Measurements from ENCODE around the gene GRIN2C.

The GRIN2C gene

DNA sequence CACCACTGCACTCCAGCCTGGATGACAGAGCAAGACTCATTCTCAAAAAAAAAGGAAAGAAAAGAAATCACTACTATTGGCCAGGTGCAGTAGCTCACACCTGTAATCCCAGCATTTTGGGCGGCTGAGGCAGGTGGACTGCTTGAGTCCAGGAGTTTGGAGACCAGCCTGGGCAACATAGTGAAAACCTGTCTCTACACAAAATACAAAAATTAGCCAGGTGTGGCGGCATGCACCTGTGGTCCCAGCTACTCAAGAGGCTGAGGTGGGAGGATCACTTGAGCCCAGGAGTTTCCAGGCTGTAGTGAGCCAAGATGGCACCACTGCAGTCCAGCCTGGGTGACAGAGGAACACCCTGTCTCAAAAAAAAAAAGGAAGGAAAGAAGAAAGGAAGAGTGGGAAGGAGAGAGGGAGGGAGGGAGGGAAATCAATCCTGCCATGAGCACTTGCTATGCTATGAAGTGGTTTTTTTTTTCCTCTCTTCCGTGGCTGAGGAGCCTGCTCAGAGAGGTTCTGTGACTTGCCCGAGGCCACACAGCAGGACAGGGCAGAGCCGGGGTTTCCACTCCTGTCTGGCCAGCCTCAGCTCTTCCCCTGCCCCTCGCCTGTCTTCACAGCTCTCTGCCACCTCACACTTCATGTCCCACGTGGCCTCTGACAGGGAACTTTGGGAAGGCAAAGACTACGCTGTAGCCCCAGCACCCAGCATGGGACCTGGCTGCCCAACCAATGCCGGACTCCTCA, 10.9 kb downstream of the GRIN2C start:
- DNase-seq (ENCODE audit: low read depth in 3 of 3, low spot score in 1 of 3): no peak

DNA sequence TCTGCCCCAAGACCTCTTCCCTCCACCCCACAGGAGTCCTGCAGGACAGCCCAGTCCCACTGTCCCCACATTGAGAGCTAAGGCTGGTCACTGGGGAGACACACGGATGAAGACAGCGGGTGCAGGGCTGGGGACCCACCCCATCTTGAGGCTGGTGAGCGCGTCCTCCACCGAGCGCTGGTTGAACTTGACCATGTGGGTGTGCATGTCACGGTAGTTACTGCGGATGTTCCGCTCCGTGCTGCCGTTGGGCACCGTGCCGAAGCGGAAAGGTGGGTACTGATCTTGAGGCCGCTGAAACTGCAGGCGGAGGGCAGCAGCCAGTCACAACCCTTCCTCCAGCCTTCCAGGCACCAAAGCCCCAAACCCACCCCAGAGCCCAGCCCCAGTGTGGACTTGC, 13.1 kb downstream of the GRIN2C start:
- no peak for DNase-seq (ENCODE audit: low read depth in 3 of 3, low spot score in 1 of 3)

DNA sequence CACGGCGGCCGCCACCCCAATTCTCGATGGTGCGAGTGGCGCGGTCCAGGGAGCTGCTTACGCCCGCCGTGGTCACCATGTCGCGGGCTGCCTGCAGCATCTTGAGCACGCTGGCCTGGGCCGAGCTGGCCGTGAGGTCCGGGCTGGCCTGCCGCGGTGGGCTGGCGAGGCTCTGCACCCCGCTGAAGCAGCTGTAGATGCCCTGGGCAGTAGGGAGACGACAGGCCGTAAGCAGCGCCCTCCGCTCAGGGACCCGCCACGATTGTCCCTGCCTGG, 16.4 kb downstream of the GRIN2C start:
- DNase-seq (ENCODE audit: low read depth in 3 of 3, low spot score in 1 of 3): no peak

DNA sequence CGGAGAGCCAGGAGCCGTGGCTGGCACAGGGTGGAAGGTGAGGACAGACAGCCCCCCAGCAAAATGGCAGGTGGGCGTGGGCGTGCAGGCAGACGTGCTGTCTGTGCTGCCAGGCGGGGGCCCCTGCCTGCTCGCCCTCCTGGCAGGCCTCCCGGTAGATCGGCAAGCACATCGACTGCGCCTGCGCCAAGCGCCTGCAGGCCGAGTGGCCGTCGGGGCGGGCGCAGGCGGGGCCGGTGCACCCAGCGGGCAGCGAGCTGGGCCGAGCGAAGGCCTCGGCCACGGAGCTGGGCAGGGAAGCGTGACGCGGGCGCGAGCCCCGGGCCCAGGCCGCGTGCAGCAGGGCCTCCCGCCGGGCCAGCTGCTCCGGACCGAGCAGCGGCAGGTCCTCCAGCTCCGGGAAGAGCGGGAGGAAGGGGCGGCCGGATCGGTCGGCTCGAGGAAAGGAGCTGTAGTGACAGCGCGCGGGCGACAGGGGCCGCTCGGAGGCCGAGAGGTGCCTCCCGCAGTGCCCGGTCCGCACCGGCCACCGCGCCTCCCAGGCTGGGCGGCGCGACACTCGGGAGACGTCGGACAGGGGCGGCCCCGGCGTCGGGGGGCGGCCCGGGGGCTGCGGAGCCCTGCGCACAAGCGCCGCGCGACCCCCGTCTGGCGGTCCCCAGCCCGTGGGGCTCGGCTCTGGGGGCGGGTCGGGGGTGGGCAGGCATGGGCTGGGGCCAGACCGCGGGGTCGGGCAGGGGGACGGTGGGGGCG, 16.9 kb downstream of the GRIN2C start:
- no peak for DNase-seq (ENCODE audit: low read depth in 3 of 3, low spot score in 1 of 3)

DNA sequence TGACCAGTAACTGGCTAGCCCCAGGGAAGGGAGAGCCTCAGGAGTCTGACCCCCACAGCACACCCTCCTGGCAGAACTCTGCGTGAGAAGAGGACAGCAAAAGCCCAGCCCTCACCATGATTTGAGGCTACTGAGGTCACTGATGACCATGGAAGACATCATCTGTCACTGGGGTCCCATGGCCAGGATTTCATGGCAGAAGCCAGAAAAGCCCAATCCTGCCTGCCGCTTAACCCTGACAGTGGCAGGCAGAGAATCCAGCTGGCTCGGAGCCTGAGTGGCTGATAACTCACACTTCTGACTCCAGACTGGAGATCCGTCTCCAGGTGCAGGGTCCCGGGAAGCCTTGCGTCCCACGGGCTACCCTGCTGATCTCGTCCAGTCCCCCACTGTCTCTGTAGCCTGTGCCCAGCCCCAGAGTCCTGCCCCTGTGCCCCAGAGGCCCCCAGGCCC, 17.5 kb downstream of the GRIN2C start:
- DNase-seq (ENCODE audit: low read depth in 3 of 3, low spot score in 1 of 3): no peak

DNA sequence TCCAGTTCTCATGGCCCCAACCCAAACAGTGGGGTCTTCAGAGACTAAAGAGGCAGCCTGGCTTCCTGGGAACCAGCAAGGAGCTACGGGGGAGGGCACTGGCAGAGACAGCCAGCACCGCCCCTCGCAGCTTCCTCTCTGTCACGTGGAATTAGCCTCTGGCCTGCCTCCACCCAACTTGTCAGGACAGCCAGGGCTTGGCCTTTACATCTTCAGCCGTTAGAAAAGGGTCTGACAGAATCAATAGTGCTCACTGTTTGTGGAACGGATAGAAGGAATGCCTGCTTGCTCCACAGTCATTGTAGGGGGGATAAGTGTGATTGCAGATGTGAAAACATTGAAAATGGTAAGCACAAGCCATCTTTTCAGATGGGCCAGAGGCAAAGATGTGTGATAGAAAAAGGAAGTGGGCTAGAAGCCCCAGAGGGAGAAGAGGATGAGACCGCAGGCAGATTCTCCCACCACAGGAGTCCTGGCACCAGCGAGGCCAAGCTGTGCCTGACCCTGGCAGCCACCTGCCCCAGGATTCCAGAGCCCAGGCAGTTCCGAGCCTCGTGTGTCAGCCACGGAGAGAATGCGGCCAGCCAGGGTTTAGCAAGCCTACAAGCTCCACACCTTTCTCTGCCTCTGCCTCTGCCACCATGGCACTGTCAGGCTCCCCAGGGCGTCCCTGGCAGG, 18.6 kb downstream of the GRIN2C start:
- no peak for DNase-seq (ENCODE audit: low read depth in 3 of 3, low spot score in 1 of 3)

DNA sequence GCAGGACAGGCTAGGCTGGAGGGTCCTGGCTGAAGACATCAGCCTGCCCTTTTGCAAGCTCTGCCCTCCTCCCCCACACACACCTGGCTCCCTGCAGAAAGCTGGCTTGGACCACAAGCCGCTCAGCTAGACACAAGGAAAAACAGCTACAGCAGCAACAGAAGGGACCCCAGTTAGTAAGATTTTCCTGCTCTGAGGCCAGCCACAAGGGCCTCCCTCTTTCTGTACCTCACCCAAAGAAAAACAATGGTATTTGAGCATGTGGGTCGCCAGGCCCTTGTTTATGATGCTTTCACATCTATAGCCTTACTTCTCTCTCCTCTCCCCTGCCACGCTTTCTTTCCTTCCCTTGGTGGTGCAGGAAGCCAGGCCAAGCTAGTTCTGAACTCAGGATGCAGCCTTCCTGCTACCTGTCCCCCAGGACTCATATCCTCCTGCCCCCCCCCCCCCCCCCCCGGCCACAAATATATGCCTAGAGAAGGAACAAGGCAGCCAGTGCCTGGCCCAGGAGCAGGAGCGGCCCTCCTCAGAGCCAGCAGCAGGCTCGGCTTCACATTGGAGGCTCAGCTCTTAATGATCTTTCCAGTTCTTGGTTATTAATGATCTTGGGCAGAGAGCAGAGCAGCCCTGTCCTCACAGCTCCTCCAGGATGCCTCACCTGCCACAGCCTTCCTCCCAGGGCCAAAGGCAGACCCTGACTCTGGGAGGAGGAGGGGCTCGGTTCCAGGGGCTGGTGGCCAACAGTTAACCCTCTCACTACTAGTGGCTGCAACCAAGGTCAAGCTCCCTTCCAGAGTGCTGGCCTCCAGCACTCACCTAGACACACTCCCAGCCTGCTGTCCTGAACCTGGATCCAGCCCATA, 19.5 kb downstream of the GRIN2C start:
- DNase-seq (ENCODE audit: low read depth in 3 of 3, low spot score in 1 of 3): no peak

DNA sequence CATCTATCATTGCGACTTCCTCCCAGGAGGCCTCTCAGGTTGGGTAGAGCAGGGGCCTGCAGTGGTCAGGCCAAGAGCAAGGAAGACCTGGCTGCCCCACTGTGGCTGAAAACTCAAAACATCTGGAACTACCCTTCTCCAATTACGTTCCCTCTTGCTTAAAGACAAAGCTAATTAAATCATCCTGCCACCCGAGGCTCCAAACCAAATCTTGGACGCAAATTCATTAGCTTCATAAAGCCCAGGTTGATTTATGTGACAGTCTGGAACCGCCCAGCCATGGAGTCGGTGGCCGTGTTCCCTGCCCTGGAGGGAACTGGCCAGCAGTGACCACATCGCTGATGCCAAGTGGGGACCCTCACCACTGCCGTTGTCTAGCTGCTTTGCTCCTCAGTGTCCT, 21.4 kb downstream of the GRIN2C start:
- no peak for DNase-seq (ENCODE audit: low read depth in 3 of 3, low spot score in 1 of 3)

DNA sequence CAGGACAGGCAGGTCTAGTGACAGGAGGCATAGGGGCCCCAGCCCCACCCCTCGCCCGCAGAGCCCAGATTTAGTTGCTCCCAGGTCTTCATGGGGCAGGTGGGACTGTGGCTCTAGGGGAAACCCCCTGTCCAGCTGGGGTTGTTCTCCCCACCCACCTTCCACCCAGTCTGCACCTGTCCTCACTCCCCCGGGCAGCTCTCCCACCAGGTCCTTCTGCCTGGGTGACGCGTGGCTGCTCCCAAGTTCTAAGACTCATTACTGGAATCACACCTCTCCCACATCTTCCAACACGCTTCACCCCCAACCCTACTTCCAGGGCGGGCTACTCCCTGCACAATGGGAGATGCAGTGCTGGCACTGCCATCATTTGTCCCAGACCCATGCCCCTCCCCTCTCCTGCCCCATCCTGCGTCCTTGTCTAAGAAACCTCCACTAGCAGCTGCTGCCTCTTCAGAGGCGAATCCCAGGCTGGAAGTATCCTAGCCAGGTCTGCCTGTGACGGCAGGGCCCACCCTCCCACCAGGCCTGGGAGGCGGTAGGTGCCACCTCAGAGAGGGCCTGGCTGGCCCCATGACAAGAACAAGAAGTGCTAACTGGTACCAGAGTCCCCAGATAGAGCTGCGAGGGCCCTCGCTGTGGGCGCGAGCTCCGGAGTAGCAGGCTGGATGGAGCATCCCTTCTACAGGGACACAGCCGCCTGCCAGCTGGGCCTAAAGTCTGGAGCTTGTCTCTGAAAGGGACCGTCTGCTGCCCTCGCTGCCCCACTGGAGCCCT, 22.8 kb downstream of the GRIN2C start:
- DNase-seq (ENCODE audit: low read depth in 3 of 3, low spot score in 1 of 3): no peak

DNA sequence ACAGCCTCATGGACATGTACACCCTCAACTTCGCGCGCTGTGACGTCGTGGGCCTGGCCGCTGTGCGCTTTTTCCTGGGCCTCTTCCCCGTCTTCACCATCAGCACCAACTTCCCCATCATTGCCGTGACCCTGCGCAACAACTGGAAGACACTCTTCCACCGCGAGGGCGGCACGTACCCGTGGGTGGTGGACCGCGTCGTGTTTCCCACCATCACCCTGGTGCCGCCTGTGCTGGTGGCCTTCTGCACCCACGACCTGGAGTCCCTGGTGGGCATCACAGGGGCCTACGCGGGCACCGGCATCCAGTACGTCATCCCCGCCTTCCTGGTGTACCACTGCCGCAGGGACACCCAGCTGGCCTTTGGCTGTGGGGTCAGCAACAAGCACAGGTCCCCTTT, 23.5 kb downstream of the GRIN2C start:
- DNase-seq (ENCODE audit: low read depth in 3 of 3, low spot score in 1 of 3): no peak

DNA sequence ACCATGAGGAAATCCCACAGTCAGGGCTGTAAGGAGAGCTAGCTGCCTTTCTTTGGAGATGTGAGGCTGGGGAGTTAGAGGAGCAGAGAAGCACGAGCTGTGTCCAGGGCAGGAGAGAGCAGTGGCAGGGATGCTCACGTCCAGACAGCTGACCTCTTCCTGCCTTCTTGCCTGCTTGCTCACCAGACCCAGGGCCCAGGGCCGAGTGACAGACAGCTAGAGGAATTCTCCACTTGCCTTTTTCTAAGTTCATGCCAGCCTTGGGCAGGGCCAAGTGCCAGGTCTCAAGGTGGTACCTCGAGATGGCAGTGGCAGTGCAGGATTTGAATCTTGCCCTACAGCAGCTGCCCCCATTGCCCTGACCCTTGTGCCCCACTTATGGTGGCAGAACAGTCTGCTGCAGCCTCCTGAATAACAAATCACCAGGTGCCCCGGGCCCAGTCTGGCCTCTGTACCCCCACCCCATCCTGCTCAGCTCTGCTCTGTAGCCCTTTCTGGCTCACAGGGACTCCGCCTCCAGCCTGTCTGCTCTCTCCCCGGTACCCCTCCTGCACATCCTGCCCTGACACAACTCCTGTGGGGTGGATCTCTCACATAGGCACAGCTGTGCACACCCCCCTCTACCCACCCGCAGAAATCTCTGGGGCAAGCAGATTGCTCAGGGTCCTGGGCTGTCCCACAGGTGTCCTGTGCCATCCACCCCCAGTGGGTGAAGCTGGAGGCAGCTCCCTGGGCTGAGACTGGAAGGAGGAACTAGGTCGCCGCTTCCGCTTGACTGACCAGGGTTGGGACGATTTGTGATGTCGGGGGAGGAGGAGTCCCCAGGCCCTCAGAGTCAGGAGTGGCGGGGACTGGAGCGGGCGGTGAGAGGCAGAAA, 25.9 kb downstream of the GRIN2C start:
- DNase-seq (ENCODE audit: low read depth in 3 of 3, low spot score in 1 of 3): no peak

DNA sequence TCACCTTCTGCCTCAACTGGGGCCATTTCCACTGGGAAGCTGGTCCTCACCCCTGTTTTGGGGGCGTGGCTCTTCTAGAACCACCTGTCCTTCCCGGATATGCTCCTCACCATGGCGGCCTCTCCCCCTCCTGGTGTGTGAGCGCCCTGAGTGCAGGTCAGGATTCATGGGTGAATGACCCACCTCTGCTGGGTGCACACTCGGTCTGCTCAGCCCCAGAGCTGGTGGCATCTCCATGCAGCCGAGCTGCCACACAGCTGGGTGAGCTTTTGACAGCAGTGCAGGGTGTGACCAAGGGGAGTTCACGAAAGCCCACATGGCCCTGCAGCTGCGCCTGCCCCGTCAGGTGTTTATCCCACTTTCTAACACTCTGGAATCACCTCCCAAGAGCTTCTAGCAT, 27.3 kb downstream of the GRIN2C start:
- no peak for DNase-seq (ENCODE audit: low read depth in 3 of 3, low spot score in 1 of 3)

DNA sequence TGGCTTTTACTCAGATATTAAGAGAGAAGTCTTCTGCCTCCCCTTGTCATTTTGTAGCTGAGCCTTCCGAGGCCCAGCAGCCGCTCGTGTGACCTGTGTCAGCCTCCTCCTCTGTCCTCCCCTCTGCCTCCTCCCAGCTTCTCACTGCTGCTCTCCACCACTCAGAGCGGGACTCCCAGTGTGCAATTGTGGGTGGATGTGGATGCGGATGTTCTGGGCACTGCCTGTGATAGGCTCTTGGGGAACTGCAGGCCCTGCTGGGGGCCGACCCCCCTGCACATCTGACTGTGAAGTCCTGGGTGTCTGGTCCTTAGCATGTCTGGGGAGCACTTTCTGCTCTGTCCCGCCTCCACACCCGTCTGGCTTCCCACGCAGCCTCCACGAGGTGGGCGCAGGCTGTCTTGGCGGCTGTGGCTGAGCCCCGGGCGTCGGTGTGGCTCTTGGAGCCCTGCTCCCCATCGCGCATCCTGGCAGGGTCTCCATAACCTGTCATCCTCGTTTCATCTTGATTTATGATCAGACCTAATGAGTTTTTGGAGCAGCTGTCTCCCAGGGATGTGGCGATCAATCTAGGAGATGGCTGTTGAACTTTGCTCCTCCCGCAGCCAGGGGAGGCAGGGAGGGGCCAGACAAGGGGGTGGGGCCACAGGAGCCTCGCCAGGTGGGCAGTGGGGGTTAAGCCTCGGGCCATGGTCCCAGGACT, 28.1 kb downstream of the GRIN2C start:
- no peak for DNase-seq (ENCODE audit: low read depth in 3 of 3, low spot score in 1 of 3)

DNA sequence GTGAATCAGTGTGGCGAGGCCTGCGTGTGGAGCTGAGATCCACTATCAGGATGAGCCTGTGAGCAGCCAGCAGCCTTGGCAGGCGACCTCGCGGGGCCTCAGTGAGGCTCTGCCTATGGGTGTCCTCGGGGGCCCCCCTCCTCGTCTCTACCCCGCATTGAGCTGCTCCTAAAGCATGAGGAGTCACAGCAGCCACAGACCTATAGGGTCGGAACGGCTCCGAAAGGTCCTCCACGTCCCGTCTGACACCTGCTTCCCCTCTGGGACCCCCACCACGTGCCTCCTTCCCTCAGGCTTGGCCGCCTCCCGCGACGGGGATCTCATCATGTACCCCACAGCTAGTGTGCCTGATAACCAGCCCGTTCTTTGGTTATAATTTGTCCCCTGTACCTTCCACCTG, 28.8 kb downstream of the GRIN2C start:
- no peak for DNase-seq (ENCODE audit: low read depth in 3 of 3, low spot score in 1 of 3)

DNA sequence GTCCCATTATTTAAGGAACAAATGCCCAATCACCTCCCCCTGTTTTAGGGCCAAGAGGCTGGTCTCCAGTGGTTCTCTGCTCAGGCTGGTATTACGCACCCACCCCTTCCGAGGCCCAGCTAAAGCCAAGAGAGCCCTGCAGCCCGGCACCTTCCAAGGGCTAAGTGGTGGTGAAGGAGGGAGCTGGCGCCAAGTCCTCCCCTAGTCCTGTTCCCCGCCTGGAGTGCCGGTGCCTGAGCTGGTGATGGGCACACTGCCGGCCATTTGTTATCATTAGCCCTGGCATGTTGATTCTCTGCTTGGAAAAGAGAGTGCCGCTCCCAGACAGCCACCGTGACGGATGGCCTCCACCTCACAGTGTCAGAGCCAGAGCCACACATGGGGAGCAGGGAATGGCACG, 31.9 kb downstream of the GRIN2C start:
- DNase-seq (ENCODE audit: low read depth in 3 of 3, low spot score in 1 of 3): no peak

DNA sequence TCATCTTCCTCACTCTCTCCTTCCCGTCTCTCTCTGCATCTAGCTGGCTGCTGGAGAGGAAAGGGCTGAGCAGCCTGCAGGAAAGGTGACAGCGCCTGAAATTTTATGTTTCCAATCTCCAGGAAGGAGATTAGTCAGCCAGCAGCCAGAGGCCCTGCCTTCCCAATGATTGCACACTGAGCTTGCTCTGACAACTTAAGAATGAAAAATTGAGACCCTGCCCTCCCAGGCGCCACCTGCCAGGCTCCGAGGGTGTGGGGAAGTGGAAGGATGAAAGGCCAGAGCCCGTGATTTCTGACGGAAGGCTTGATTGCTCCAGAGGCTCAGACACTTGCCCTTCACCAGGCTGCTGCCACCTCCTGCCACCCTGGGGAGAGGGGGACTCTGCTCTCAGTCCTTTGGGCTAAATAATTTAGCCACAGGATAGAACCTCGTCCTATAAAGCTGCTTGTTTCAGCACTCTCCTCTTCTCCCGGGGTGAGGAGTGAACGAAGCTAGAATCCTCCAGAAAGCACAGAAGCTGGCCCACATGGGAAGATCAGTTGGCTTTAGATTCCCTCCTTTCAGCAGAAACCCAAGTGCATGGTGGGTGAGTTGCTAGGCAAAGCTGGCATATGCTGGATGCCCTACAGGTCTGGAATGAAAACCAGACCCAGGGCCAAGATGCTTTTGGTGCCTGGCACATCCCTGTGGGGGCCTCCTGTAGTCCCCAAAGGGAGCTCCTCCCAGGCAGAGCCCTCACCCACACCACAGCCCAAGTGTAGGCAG, 33.5 kb downstream of the GRIN2C start:
- no peak for DNase-seq (ENCODE audit: low read depth in 3 of 3, low spot score in 1 of 3)

DNA sequence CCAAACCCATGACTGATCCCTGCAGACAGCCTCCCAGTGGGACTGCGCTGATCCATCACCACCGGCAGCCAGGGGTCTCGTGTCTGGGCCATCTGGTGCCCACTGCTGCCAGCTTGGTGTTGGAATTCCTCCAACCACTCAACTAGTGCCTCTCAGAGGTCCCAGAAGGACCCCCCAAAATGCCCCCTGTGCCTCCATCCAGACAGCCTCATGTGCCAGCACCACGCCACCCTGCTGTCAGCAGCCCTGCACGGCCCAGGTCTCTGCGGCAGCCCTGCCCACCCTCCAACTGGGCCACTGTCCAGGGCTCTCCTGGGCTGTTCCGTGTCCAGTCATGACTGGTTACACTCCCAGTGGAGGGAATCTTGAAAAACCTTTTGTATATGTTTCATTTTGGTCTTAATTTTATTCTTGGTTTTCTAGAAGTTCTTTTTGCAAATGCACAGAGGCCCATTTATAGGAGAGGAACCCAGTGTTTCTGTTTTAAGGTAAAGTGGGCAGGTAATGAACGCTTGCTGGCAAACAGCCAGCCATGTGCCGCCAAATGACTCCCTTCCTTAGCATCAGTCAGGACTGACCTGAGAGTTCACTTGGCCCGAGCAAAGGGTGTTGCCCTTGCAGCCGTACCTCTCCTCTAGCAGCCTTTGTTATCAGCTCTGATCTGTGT, 34.6 kb downstream of the GRIN2C start:
- DNase-seq (ENCODE audit: low read depth in 3 of 3, low spot score in 1 of 3): no peak

DNA sequence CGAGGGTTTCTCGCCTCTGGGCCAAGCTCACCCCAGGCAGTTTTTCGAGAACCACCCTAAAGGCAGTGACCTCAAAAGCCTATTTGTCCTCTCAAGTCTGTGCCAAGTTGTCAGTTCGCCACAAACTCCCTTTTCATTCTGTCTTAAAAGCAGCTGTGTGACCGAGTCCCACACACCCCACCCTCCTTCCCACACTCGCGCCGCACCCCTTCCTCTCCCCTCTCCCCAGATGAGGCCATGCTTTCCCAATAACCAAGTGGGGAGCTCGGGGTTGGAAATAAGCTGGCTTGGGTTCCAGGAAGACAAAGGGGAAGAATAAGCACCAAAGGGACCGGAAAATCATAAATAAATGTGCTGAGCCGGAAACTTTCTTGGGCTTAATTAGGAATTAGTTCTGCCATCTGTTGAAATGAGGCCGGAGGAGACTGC, 36.7 kb downstream of the GRIN2C start:
- no peak for DNase-seq (ENCODE audit: low read depth in 3 of 3, low spot score in 1 of 3)
